Upper lobe of left lung (tissue), 6 donors: ENCODE measurements around the gene TMEM14A. TPM values are rescaled to one million over a fixed set of nuclear protein-coding genes. Genes with fewer than 3 reads are reported as not detected.

ENCODE experiments used
- ATAC-seq, 2 donors: fragments of 200-7000 bp; cut with Tn5 transposase; one replicate each; pipeline ENCODE4 v1.9.1; 2022; ENCODE audit warnings: mild to moderate bottlenecking in 2 of 2, moderate library complexity in 2 of 2; ENCODE audit not compliant: low FRiP score in 2 of 2
- DNase-seq, 2 donors: peaks; one replicate each; pipeline ENCODE4 v3.0.0-alpha.2; 2019 to 2020
- H3K27ac ChIP-seq, 4 donors: fragments of 200-600 bp; sonication (generic); one replicate each; pipeline ENCODE4 v1.5.1; 2016 to 2019
- H3K27me3 ChIP-seq, 4 donors: fragments of 200-600 bp; sonication (generic); one replicate each; pipeline ENCODE4 v1.5.1; 2017 to 2019
- H3K36me3 ChIP-seq, 4 donors: fragments of 200-600 bp; sonication (generic); one replicate each; pipeline ENCODE4 v1.5.1; 2016 to 2019
- H3K4me1 ChIP-seq, 4 donors: fragments of 200-600 bp; sonication (generic); one replicate each; pipeline ENCODE4 v1.5.1; 2018 to 2019
- H3K4me3 ChIP-seq, 4 donors: fragments of 200-600 bp; sonication (generic); one replicate each; pipeline ENCODE4 v1.5.1; 2017 to 2019; ENCODE audit warnings: mild to moderate bottlenecking in 2 of 4, moderate library complexity in 1 of 4
- H3K9me3 ChIP-seq, 4 donors: fragments of 200-600 bp; sonication (generic); one replicate each; pipeline ENCODE4 v1.5.1; 2018 to 2019
- CTCF ChIP-seq, 6 experiments: fragments of 450-650 bp in 4 of 6; fragments of 200-600 bp in 2 of 6; sonication (generic) in 2 of 6; IDR thresholded peaks; one replicate each; pipeline ENCODE4 v1.5.1; 2016 to 2019; ENCODE audit warnings: antibody characterized with exemption in 6 of 6
- EP300 ChIP-seq, 4 donors: sonication (generic); formaldehyde crosslinking; IDR thresholded peaks; one replicate each; pipeline ENCODE4 v1.5.1; 2017; ENCODE audit warnings: antibody characterized with exemption in 4 of 4, control low read depth in 2 of 4
- POLR2A ChIP-seq, 4 donors: fragments of 450-650 bp; IDR thresholded peaks; one replicate each; pipeline ENCODE4 v1.5.1; 2016 to 2017; ENCODE audit warnings: antibody characterized with exemption in 4 of 4, mild to moderate bottlenecking in 2 of 4
- POLR2AphosphoS5 ChIP-seq, 2 donors: sonication (generic); formaldehyde crosslinking; IDR thresholded peaks; one replicate each; pipeline ENCODE4 v1.5.1; 2017; ENCODE audit warnings: antibody characterized with exemption in 2 of 2
- WGBS, 2 donors: methylation state at CpG; one replicate each; pipeline ENCODE4 v1.1.5; 2017 to 2018; 5-methylcytosine and 5-hydroxymethylcytosine counted together
- total RNA-seq, 6 donors: library from RNA; depleted of rRNA in 4 of 6; stranded (reverse); fragments of >200 nt in 4 of 6; gene quantifications; one replicate each; pipeline versions ENCODE4 v1.1.0 to v1.2.1, GENCODE V29; 2016 to 2021
- donor health status: DM: no; HTN: no; CAD: no; lungs with moderate emphysema.
- donor health status: DM: no; HTN: yes; CAD: no; lungs with severe emphysema.

Gene TMEM14A
- 10 to 100 TPM in 4 of 6 donors, 1 to 10 TPM in 1, not detected in 1; 8.7 to 25.3 (median 14.3) TPM for total RNA-seq

GRCh38 chr6:52670502-52671409 is at the start of gene TMEM14A:
TMEM14A (plus strand) TSS chr6:52671113; CDS start chr6:52677103, 5,990 bp downstream.
- peak; percentile 98 to 99 for ATAC-seq
- Histone ChIP-seq H3K27ac (peak within 1 kb of the TSS in 3 of 4 donors; percentile 2 to 81 (median 70)), H3K36me3 (no peaks in the 10 kb centered on the region), H3K9me3 (no peaks in the 10 kb centered on the region), H3K4me3 (peak within 1 kb of the TSS; percentile 62 to 79 (median 70)), H3K4me1 (peaks cover 11 to 18% (median 13%) of the 10 kb centered on the region in 4 donors), H3K27me3 (no peaks in the 10 kb centered on the region)
- TF ChIP-seq EP300 (IDR thresholded peaks at IDR 0.05) (no peak), POLR2AphosphoS5 (IDR thresholded peaks at IDR 0.05) (peak; percentile 12 to 57), CTCF (IDR thresholded peaks at IDR 0.05) (peak in 1 of 6 experiments; percentile 43), POLR2A (IDR thresholded peaks at IDR 0.05) (peak in 2 of 4 donors; percentile 62 to 75)
- 3 to 14% methylated on average over 6 to 42 of the region's 42 CpGs for WGBS, 2 donors
- peak; percentile 95 to 99 for DNase-seq

- H3K36me3 ChIP-seq: no peaks in the 10 kb centered on the region
- no peaks in the 10 kb centered on the region for H3K27me3 ChIP-seq
- H3K4me3 ChIP-seq: no peak overlapping the region
- DNase-seq: no peak
- no peak for ATAC-seq
- no peak overlapping the region for H3K27ac ChIP-seq
- TF ChIP-seq CTCF (IDR thresholded peaks at IDR 0.05) (no peak), POLR2AphosphoS5 (IDR thresholded peaks at IDR 0.05) (no peak), POLR2A (IDR thresholded peaks at IDR 0.05) (no peak), EP300 (IDR thresholded peaks at IDR 0.05) (no peak)
- no peaks in the 10 kb centered on the region for H3K4me1 ChIP-seq
- WGBS, 2 donors: 60 to 70% methylated on average over 1 of the region's 1 CpG
- H3K9me3 ChIP-seq: no peaks in the 10 kb centered on the region
Observed at GRCh38 chr6:52621631-52622030, 49.3 kb upstream of the TMEM14A start.

GRCh38 chr6:52622810-52623209 is 48.1 kb upstream of the TMEM14A start:
- no peaks in the 10 kb centered on the region for H3K36me3 ChIP-seq
- 63 to 73% methylated on average over 2 of the region's 2 CpGs for WGBS, 2 donors
- H3K27ac ChIP-seq: no peak overlapping the region
- H3K9me3 ChIP-seq: no peaks in the 10 kb centered on the region
- H3K4me3 ChIP-seq: no peak overlapping the region
- no peaks in the 10 kb centered on the region for H3K4me1 ChIP-seq
- no peaks in the 10 kb centered on the region for H3K27me3 ChIP-seq
- DNase-seq (no peak), ATAC-seq (no peak)
- no peak for TF ChIP-seq POLR2A (IDR thresholded peaks at IDR 0.05)
- TF ChIP-seq CTCF (IDR thresholded peaks at IDR 0.05): no peak
- TF ChIP-seq POLR2AphosphoS5 (IDR thresholded peaks at IDR 0.05): no peak
- no peak for TF ChIP-seq EP300 (IDR thresholded peaks at IDR 0.05)

DNA sequence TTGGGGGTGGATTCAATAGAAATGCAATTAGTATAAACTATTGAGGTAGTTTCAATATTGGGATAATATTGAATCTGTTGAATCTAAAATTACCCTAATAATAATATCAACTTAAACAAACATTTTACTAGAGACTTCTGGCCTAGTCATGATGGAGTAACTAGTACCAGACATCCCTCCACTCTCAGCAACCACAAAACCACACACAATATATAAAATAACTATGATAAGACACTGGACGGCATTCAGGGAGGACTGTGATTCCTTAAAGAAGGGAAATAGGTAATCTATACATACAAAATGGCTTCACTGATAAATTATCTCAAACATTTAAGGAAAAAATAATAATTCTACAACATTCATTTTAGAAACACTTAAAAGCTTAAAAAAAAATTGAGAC is 38.9 kb upstream of the TMEM14A start:
- Histone ChIP-seq H3K4me3 (no peak overlapping the region), H3K27me3 (no peaks in the 10 kb centered on the region), H3K4me1 (no peaks in the 10 kb centered on the region), H3K27ac (no peak overlapping the region), H3K9me3 (no peaks in the 10 kb centered on the region), H3K36me3 (no peaks in the 10 kb centered on the region)
- ATAC-seq: no peak
- no peak for TF ChIP-seq POLR2AphosphoS5 (IDR thresholded peaks at IDR 0.05)
- TF ChIP-seq EP300 (IDR thresholded peaks at IDR 0.05): no peak
- TF ChIP-seq CTCF (IDR thresholded peaks at IDR 0.05): no peak
- TF ChIP-seq POLR2A (IDR thresholded peaks at IDR 0.05): no peak
- WGBS, 2 donors: 88 to 91% methylated on average over 1 of the region's 1 CpG
- no peak for DNase-seq
